ENCODE measurements around the gene PRPF4.

DNA sequence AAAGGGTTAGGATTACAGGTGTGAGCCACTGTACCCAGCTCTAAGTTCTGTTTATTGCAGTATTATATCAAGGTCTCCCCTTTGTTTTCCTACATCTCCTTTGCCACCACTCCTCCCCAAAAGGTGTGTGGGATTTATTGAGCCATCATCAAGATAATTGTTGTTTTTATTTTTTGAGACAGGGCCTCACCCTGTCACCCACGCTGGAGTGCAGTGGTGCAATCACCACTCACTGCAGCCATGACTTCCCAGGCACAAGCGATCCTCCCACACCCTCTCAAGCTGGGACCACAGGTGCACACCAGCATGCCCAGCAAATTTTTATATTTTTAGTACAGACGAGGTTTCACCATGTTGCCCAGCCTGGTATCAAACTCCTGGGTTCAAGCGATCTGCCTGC, 29.6 kb upstream of the PRPF4 start:
- no peak for TF ChIP-seq CTCF (IDR thresholded peaks at IDR 0.05)
- no peak for TF ChIP-seq GATA3 (IDR thresholded peaks at IDR 0.05; ENCODE audit: borderline replicate concordance)
- no peak for TF ChIP-seq POLR2A (IDR thresholded peaks at IDR 0.05; ENCODE audit: low read length)
